HepG2 (cell line): ENCODE measurements around the gene GBX1. TPM values are rescaled to one million over a fixed set of nuclear protein-coding genes. Genes with fewer than 3 reads are reported as not detected.

Source experiments
- ATAC-seq: fragments of 200-7000 bp; cut with Tn5 transposase; 3 replicates; pipeline ENCODE4 v1.9.1; 2020; ENCODE audit warnings: mild to moderate bottlenecking, moderate library complexity
- BruUV-seq: library from RNA; stranded (reverse); fragments of 400-500 nt; replicated peaks from 2 replicates; lab custom pipeline; 2021; lab: Mats Ljungman, UMichigan
- CTCF ChIA-PET: fragments of 300-600 bp; formaldehyde crosslinking; extraction: SDS; loops from one replicate; lab custom pipeline; 2021; ENCODE audit warnings: low total read pairs, inconsistent platforms, low intra/inter-chr PET ratio; lab: Yijun Ruan, JAX
- POLR2A ChIA-PET: fragments of 350-600 bp; sonication (Branson Sonifier 250); formaldehyde crosslinking; loops from one replicate; lab custom pipeline; 2020; ENCODE audit warnings: antibody characterized with exemption, inconsistent platforms; lab: Yijun Ruan, JAX
- DNase-seq: peaks from one replicate; pipeline ENCODE4 v3.0.0-alpha.2; 2015; ENCODE audit warnings: low spot score
- FAIRE-seq: peaks from 3 replicates; lab custom pipeline; 2011; peaks lifted over from hg19 to GRCh38; lab: Jason Lieb, UNC
- H2AFZ ChIP-seq: one replicate; pipeline ENCODE4 v1.6.1; 2011; ENCODE audit warnings: low read length, inconsistent platforms
- H3K27ac ChIP-seq: fragments of 300-600 bp; 3 replicates; pipeline ENCODE4 v1.8.0; 2011; ENCODE audit warnings: mixed run types, mild to moderate bottlenecking, mixed read lengths, low read length, inconsistent platforms; ENCODE audit not compliant: insufficient read depth; ENCODE audit errors: extremely low read length
- H3K27me3 ChIP-seq, 2 experiments: fragments of 200-600 bp in 1 of 2; 2 replicates in 1 of 2; 3 replicates in 1 of 2; pipeline versions ENCODE4 v1.6.0 to v1.8.0; 2011; ENCODE audit warnings: low read length in 2 of 2, mild to moderate bottlenecking in 2 of 2, moderate library complexity in 2 of 2, inconsistent platforms in 1 of 2; ENCODE audit not compliant: insufficient read depth in 2 of 2, control insufficient read depth in 1 of 2
- H3K36me3 ChIP-seq, 2 experiments: fragments of 200-600 bp in 1 of 2; replicated peaks in 1 of 2; 2 replicates in 1 of 2; 3 replicates in 1 of 2; pipeline versions ENCODE4 v1.5.1 to v1.8.0; 2011; ENCODE audit warnings: low read length in 2 of 2, inconsistent platforms in 1 of 2; ENCODE audit not compliant: insufficient read depth in 2 of 2, control insufficient read depth in 1 of 2
- H3K4me1 ChIP-seq: 2 replicates; pipeline ENCODE4 v1.5.1; 2012; ENCODE audit warnings: low read length, inconsistent platforms; ENCODE audit not compliant: insufficient read depth
- H3K4me2 ChIP-seq: 2 replicates; pipeline ENCODE4 v1.6.0; 2011; ENCODE audit warnings: low read depth, low read length, inconsistent platforms
- H3K4me3 ChIP-seq, 3 experiments: fragments of 200-600 bp in 1 of 3; sonication (generic), shearing (Covaris generic) in 1 of 3; replicated peaks in 1 of 3; 2 replicates each; pipeline ENCODE4 v1.5.1; 2011 to 2016; ENCODE audit warnings: low read length in 3 of 3, inconsistent platforms in 2 of 3, low read depth in 2 of 3, mild to moderate bottlenecking in 2 of 3, control low read depth in 1 of 3, mixed read lengths in 1 of 3; ENCODE audit not compliant: insufficient read depth in 1 of 3
- H3K79me2 ChIP-seq: one replicate; pipeline ENCODE4 v1.6.1; 2011; ENCODE audit warnings: low read length, inconsistent platforms; ENCODE audit not compliant: insufficient read depth
- H3K9ac ChIP-seq: 2 replicates; pipeline ENCODE4 v1.6.0; 2011; ENCODE audit warnings: mild to moderate bottlenecking, low read depth, low read length, inconsistent platforms; ENCODE audit not compliant: insufficient read depth
- H3K9me3 ChIP-seq: 2 replicates; pipeline ENCODE4 v1.5.1; 2012; ENCODE audit warnings: mild to moderate bottlenecking, low read length
- H4K20me1 ChIP-seq: 2 replicates; pipeline ENCODE4 v1.6.0; 2011; ENCODE audit warnings: inconsistent platforms, mild to moderate bottlenecking, low read length, moderate library complexity; ENCODE audit not compliant: insufficient read depth
- ATM ChIP-seq: fragments of 450-650 bp; IDR thresholded peaks from 2 replicates; pipeline ENCODE4 v1.7.1; 2017; ENCODE audit warnings: mild to moderate bottlenecking, borderline replicate concordance
- ETV6 ChIP-seq: sonication (generic); formaldehyde crosslinking; conservative IDR thresholded peaks from 2 replicates; pipeline ENCODE4 v1.4.0; 2020; ENCODE audit warnings: missing genetic modification reagents
- FOSL1 ChIP-seq: sonication (generic); formaldehyde crosslinking; IDR thresholded peaks from 2 replicates; pipeline ENCODE4 v1.9.0; 2021; ENCODE audit warnings: missing genetic modification reagents, borderline replicate concordance
- FOXK2 ChIP-seq: fragments of 450-650 bp; IDR thresholded peaks from 2 replicates; pipeline ENCODE4 v1.6.1; 2016
- HNF4G ChIP-seq, 2 experiments: sonication (generic) in 1 of 2; formaldehyde crosslinking in 1 of 2; IDR thresholded peaks; 2 replicates each; pipeline versions ENCODE4 v1.4.0 to v1.6.1; 2011 to 2020; ENCODE audit warnings: borderline replicate concordance in 2 of 2, low read depth in 2 of 2, mild to moderate bottlenecking in 2 of 2, low read length in 1 of 2, missing genetic modification reagents in 1 of 2, moderate library complexity in 1 of 2
- KLF9 ChIP-seq: IDR thresholded peaks from 2 replicates; pipeline ENCODE4 v1.6.1; 2016; ENCODE audit warnings: low read depth
- MAX ChIP-seq: IDR thresholded peaks from 2 replicates; pipeline ENCODE4 v1.6.1; 2012; ENCODE audit warnings: inconsistent platforms
- SIX1 ChIP-seq: sonication (generic); formaldehyde crosslinking; IDR thresholded peaks from 2 replicates; pipeline ENCODE4 v1.4.0; 2020; ENCODE audit warnings: missing genetic modification reagents, borderline replicate concordance
- U2AF1 ChIP-seq: fragments of 200-400 bp; formaldehyde crosslinking; optimal IDR thresholded peaks from 2 replicates; pipeline ENCODE3; 2017; ENCODE audit warnings: mild to moderate bottlenecking, low read depth, low read length
- ZBTB3 ChIP-seq: sonication (generic); formaldehyde crosslinking; IDR thresholded peaks from 2 replicates; pipeline ENCODE4 v1.4.0; 2020; ENCODE audit warnings: low read depth, mild to moderate bottlenecking, moderate library complexity, missing genetic modification reagents, borderline replicate concordance
- ZNF235 ChIP-seq: sonication (generic); formaldehyde crosslinking; IDR thresholded peaks from 2 replicates; pipeline ENCODE4 v1.8.1; 2023; ENCODE audit warnings: mild to moderate bottlenecking, missing genetic modification reagents, borderline replicate concordance
- ZNF333 ChIP-seq: sonication (generic); formaldehyde crosslinking; IDR thresholded peaks from 2 replicates; pipeline ENCODE4 v1.4.0; 2020; ENCODE audit warnings: mild to moderate bottlenecking, missing genetic modification reagents, borderline replicate concordance
- ZNF501 ChIP-seq: sonication (generic); formaldehyde crosslinking; IDR thresholded peaks from 2 replicates; pipeline ENCODE4 v1.5.1; 2020; ENCODE audit warnings: mild to moderate bottlenecking, moderate library complexity, missing genetic modification reagents
- ZNF558 ChIP-seq: sonication (generic); formaldehyde crosslinking; IDR thresholded peaks from 2 replicates; pipeline ENCODE4 v1.9.0; 2022; ENCODE audit warnings: mild to moderate bottlenecking, missing genetic modification reagents, borderline replicate concordance
- ZNF776 ChIP-seq: sonication (generic); formaldehyde crosslinking; IDR thresholded peaks from 2 replicates; pipeline ENCODE4 v1.4.0; 2020; ENCODE audit warnings: mild to moderate bottlenecking, missing genetic modification reagents
- ZNF780A ChIP-seq: sonication (generic); formaldehyde crosslinking; IDR thresholded peaks from 2 replicates; pipeline ENCODE4 v1.8.0; 2022; ENCODE audit warnings: mild to moderate bottlenecking, missing genetic modification reagents, moderate library complexity
- ZNF784 ChIP-seq: sonication (generic); formaldehyde crosslinking; IDR thresholded peaks from 2 replicates; pipeline ENCODE4 v1.5.1; 2020; ENCODE audit warnings: missing genetic modification reagents, mild to moderate bottlenecking, borderline replicate concordance
- WGBS: methylation state at CpG from one replicate; pipeline ENCODE4 v1.1.6; 2017; ENCODE audit warnings: low lambda C conversion rate; 5-methylcytosine and 5-hydroxymethylcytosine counted together
- in situ Hi-C: cut with HindIII; loops from 2 replicates; pipeline ENCODE4 v1.10.0; 2017; ENCODE audit warnings: low pct_unique_long_range_greater_than_20kb; ENCODE audit not compliant: extremely low pct_ligation_motif_present
- intact Hi-C: fragments of 100-400 bp; cut with micrococcal nuclease; formaldehyde crosslinking; loops from one replicate; pipeline ENCODE4 v1.10.0; 2022; ENCODE audit not compliant: unreplicated experiment
- polyA plus RNA-seq, 8 experiments: library from polyadenylated mRNA; depleted of rRNA in 3 of 8; stranded (reverse) in 7 of 8; unstranded in 1 of 8; fragments of >200 nt; fragmentation: Illumina TruSeq in 4 of 8; extraction: Trizol in 4 of 8; gene quantifications; 2 replicates each; pipeline versions ENCODE4 v1.2.1 to v1.2.3, GENCODE V29; 2011 to 2016; ENCODE audit warnings: low read depth in 4 of 8, missing spikeins in 1 of 8, mixed read lengths in 1 of 8; ENCODE audit not compliant: insufficient read depth in 1 of 8
- total RNA-seq, 5 experiments: library from RNA; depleted of rRNA; stranded (reverse); fragments of >200 nt; fragmentation: Illumina TruSeq; extraction: Trizol; gene quantifications; 2 replicates each; pipeline ENCODE4 v1.2.3, GENCODE V29; 2016; ENCODE audit warnings: low read depth in 1 of 5
- TF ChIP-seq, protein P1 (sequence below): IDR thresholded peaks from 2 replicates; pipeline ENCODE4 v1.6.1; 2016; ENCODE audit warnings: low read depth

GBX1 gene
- total and polyA plus RNA-seq, 2 of the 13 experiments (the other 11 are each of a cell fraction or from before 2014, with no cell fraction given) = not detected

DNA sequence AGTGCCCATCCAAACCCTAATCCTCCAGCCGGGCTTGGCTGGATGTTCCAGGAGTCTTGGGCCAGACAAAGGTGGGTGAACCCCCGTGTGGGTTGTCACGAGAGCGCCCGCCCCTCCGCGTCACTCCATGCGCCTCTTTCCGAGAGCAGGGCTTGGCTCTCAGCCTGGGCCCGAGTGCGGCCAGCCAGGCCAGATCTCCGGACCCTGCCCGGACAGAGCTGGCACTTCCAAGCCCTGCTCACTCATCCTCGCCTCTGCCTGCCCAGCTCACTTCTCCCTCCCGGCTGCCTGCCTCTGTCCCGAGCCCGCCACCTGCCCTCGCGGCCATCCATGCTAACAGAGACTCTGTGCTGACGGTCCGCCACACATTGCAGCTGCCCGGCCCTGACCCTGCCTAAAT, 46.6 kb downstream of the GBX1 start:
- H3K27ac ChIP-seq = no peak overlapping the region
- no peak for TF ChIP-seq ZNF776 (CRISPR knock-in tag)
- TF ChIP-seq ZNF558 (CRISPR knock-in tag) = no peak
- TF ChIP-seq FOXK2 = no peak
- TF ChIP-seq KLF9 (CRISPR knock-in tag) = no peak
- TF ChIP-seq MAX = no peak
- in situ Hi-C loops (loop anchor here (10.0 kb wide), 1 partner anchor 184 kb away; no protein-coding TSS in a partner anchor), intact Hi-C loops (no loop called here)
- H4K20me1 ChIP-seq = peaks cover 11% of the 10 kb centered on the region; the same call in 1 of the 2 replicates
- H3K9me3 ChIP-seq = no peaks in the 10 kb centered on the region
- no peak overlapping the region for H2AFZ ChIP-seq
- DNase-seq = no peak
- H3K4me2 ChIP-seq = no peak overlapping the region
- no peak overlapping the region for H3K9ac ChIP-seq
- H3K4me1 ChIP-seq = no peaks in the 10 kb centered on the region
- peaks cover 3% of the 10 kb centered on the region for H3K79me2 ChIP-seq
- no peak overlapping the region for H3K4me3 ChIP-seq
- POLR2A ChIA-PET = no interaction called here
- CTCF ChIA-PET = no interaction called here
- no TSS peak for BruUV-seq
- WGBS = 98% methylated on average over 22 of the region's 22 CpGs
- ATAC-seq = no peak
- H3K36me3 ChIP-seq = peaks cover 21 to 60% of the 10 kb centered on the region in 2 experiments; a peak in 4 of 5 replicates
- H3K27me3 ChIP-seq = no peaks in the 10 kb centered on the region
- no peak for FAIRE-seq

DNA sequence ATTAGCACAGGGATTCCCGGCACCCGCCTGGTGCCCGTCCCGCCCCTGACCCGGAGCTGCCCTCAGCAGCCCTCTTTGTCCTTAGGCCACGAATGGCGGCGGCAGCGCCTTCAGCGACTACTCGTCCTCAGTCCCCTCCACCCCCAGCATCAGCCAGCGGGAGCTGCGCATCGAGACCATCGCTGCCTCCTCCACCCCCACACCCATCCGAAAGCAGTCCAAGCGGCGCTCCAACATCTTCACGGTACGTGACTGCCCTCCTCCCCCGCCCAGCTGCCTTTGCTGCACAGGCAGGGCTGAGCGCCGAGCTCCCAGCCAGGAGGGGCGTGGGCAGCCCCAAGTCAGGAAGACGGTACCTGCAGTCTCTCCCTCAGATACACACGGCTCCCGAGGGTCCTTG, 47.6 kb downstream of the GBX1 start:
- ATAC-seq (no peak), FAIRE-seq (no peak), DNase-seq (no peak)
- BruUV-seq = no TSS peak
- CTCF ChIA-PET = no interaction called here
- in situ Hi-C loops = loop anchor here (10.0 kb wide), 1 partner anchor 185 kb away; no protein-coding TSS in a partner anchor
- intact Hi-C loops = no loop called here
- POLR2A ChIA-PET = no interaction called here
- no peak overlapping the region for H3K4me2 ChIP-seq
- H2AFZ ChIP-seq = no peak overlapping the region
- no peaks in the 10 kb centered on the region for H3K27me3 ChIP-seq
- H3K27ac ChIP-seq = no peak overlapping the region
- peaks cover 12% of the 10 kb centered on the region; the same call in 1 of the 2 replicates for H4K20me1 ChIP-seq
- H3K4me1 ChIP-seq = no peaks in the 10 kb centered on the region
- H3K9ac ChIP-seq = no peak overlapping the region
- H3K4me3 ChIP-seq = no peak overlapping the region
- 98% methylated on average over 24 of the region's 27 CpGs for WGBS
- peaks cover 5% of the 10 kb centered on the region for H3K79me2 ChIP-seq
- H3K36me3 ChIP-seq = peaks cover 21 to 52% of the 10 kb centered on the region in 2 experiments; a peak in 4 of 5 replicates
- H3K9me3 ChIP-seq = no peaks in the 10 kb centered on the region
- TF ChIP-seq ATM (no peak), ZBTB3 (CRISPR knock-in tag) (no peak), ZNF784 (no peak), ETV6 (CRISPR knock-in tag) (no peak), FOSL1 (no peak), ZNF780A (CRISPR knock-in tag) (no peak), U2AF1 (no peak), HNF4G (IDR thresholded peaks at IDR 0.05; ENCODE audit: borderline replicate concordance, low read depth, low read length) (no peak), HNF4G (CRISPR knock-in tag; IDR thresholded peaks at IDR 0.05; ENCODE audit: borderline replicate concordance, low read depth) (no peak), ZNF235 (CRISPR knock-in tag) (no peak), ZNF333 (no peak), SIX1 (no peak), ZNF501 (CRISPR knock-in tag) (no peak)
- TF ChIP-seq, protein P1, sequence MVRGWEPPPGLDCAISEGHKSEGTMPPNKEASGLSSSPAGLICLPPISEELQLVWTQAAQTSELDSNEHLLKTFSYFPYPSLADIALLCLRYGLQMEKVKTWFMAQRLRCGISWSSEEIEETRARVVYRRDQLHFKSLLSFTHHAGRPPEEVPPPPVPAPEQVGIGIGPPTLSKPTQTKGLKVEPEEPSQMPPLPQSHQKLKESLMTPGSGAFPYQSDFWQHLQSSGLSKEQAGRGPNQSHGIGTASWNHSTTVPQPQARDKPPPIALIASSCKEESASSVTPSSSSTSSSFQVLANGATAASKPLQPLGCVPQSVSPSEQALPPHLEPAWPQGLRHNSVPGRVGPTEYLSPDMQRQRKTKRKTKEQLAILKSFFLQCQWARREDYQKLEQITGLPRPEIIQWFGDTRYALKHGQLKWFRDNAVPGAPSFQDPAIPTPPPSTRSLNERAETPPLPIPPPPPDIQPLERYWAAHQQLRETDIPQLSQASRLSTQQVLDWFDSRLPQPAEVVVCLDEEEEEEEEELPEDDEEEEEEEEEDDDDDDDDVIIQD (CRISPR knock-in tag) = no peak
